LHCN-M2 (cell line): ENCODE data around the gene PSORS1C1. TPM values are rescaled to one million over a fixed set of nuclear protein-coding genes. Genes with fewer than 3 reads are reported as not detected.
A peak's percentile ranks its signal among the peaks of the same experiment; 100 is the strongest.

Experiments
- DNase-seq: peaks from one replicate; pipeline ENCODE4 v3.0.0-alpha.2; 2012; ENCODE audit warnings: low read depth
- total RNA-seq: library from RNA; depleted of rRNA; stranded (reverse); fragments of >200 nt; gene quantifications from 2 replicates; pipeline ENCODE4 v1.2.3, GENCODE V29; 2014

PSORS1C1 gene
- total RNA-seq, 1 experiment from 2014 or later, result 0.69 TPM

- no peak for DNase-seq
Measured at GRCh38 chr6:31094389-31094881, 20.2 kb upstream of the PSORS1C1 start.

DNA sequence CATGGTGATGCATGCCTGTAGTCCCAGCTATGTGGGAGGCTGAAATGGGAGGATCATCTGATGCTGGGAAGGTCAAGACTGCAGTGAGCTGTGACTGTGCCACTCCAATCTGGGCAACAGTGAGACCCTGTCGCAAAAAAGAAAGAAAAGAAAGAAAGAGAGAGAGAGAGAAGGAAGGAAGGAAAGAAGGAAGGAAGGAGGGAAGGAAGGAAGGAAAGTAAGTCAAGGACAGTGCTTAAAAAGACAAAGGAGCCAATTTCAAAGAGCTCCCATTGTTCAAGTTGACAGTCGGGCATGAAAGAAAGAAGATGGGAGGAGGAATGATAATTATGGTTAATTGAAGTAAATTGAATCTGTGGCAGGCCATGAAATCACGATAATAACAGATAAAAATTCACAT, 18.4 kb upstream of the PSORS1C1 start:
- DNase-seq, result no peak

- no peak for DNase-seq
Measured at GRCh38 chr6:31096656-31097055, 17.9 kb upstream of the PSORS1C1 start.

GRCh38 chr6:31098449-31098938, 16.1 kb upstream of the PSORS1C1 start:
- peak; percentile 23 for DNase-seq

- no peak for DNase-seq
Measured at GRCh38 chr6:31103136-31103535, 11.5 kb upstream of the PSORS1C1 start.

DNA sequence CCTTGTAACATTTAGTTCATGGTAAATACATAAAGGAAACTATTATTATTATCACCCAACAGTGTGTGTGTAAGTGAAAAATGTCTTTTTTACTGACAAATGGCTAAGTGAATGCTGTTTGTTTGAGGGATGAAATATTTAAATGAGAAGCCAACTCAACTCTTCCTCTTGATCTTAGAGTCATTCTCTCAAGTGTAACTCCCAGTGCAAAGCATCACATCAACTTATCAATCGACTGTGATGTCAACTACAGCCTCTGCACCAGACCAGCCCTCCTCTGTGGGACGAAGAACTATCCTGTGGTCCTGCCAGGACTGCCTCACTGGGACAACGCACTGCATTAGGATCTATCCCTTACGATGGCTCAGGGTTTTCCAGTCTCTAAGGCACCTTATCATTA, 7.5 kb upstream of the PSORS1C1 start:
- DNase-seq, result no peak

DNA sequence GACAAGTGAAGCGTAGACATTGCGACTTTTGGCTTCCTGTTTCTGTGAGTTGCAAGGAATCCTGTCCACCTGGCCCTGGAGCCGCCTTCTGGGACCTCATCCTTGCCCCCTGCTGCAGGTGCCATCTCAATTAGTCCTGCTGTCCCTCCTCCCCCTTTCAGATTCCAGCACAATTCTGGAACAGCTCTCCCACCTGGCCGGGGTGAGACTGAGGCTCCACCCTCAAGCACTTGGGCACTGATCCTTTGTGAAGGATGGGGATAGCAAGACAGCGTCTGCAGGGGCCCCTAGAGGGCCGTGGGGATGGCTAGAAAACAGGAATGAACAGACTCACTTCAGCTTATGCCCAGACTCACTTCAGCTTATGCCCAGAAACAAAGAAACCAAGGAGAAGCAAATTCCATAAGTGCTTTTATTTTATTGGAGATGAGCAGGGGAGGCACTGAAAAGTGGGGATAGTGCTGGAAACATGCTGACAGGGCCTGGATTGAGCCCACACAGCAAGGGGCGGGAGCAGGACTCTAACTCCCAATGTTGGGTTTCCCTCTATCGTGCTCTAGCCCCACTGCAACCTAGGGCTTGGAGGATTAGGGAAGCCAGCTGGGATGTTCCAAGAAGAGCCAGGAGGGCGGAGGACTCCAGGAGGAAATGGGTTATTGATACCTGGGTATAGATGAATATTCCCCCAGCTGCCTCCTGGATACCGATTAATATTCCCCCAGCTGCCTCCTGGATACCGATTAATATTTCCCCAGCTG, 3.6 kb upstream of the PSORS1C1 start:
- no peak for DNase-seq

DNA sequence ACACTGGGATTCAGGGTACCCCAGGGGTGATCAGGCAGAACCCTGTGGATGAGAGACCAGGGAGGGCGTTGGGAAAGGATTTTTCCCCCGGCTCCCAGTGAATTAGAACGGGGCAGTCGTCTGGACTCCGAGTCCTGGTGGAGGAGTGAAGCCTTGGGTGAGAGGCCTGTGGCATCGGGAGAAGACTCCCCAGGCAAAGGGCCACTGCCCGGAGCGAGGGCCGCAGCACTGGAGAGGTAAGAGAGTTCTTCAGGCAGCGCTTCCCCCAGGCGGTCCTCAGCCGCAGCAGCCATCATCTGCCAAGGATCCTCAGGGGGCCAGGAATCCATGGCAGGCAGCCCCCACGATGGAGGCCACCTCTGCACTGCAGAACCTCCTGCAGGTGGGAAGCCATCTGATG, 2.9 kb upstream of the PSORS1C1 start:
- no peak for DNase-seq

DNA sequence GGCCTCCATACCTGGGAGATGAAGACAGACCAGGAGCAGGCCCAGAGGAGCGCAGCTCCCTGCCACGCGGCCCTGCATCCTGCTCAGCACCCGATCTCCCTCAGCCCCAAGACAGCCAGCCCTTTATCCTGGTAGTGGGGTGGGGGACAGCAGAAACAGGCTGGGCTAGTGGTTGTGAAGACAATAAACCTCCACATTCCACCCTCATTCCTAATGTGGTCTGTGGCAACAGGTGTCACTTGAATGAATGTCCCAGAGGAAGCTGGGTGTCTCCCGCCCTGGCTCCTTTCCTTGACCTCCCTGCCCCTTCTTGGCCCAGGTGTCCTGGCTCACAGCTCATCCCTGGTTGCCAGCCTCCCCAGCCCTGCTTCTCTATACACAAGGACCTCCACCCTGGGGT, 2.1 kb upstream of the PSORS1C1 start, which contains the start of gene C6orf15:
Gene C6orf15, minus strand, starts transcription at position 98 of the 400 bp plus-strand sequence. Its CDS starts 20 bp downstream, at position 78.
- peak; percentile 45 for DNase-seq

- peak; percentile 21 for DNase-seq
Measured at GRCh38 chr6:31113861-31114540, 599 bp upstream of the PSORS1C1 start.

GRCh38 chr6:31114970-31115849, 610 bp downstream of the PSORS1C1 start:
- peak; percentile 50 for DNase-seq

DNA sequence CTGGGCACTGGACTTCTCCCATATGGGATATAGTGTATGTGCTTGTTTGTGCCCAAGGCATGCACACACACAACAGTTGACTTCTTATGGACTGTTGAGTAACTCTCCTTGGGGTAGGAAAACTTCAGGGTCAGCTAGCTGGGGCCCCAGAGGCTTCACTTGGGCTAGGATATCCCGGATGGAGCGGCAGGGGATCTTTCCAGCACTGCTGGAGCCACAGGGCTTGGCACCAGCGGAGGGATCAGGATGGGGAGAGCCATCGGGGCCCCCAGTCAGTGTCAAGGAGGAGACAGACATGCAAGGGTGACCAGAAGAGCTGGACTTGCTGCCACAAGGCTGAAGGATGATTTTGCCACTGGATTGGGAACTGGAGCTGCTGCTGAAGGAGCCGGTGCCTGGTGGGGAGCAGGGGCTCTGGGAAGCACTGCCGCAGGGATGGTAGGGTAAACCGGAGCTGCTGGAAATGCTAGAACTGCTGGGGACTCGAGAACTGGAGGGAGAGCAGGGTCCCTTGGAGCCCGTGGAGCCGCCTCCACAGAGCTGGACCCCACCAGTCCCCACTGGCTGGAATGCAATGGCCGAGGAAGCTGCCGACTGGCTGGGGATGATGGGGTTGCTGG, 1.5 kb downstream of the PSORS1C1 start:
- DNase-seq, result no peak

- no peak for DNase-seq
Measured at GRCh38 chr6:31116661-31117385, 2.2 kb downstream of the PSORS1C1 start.

DNA sequence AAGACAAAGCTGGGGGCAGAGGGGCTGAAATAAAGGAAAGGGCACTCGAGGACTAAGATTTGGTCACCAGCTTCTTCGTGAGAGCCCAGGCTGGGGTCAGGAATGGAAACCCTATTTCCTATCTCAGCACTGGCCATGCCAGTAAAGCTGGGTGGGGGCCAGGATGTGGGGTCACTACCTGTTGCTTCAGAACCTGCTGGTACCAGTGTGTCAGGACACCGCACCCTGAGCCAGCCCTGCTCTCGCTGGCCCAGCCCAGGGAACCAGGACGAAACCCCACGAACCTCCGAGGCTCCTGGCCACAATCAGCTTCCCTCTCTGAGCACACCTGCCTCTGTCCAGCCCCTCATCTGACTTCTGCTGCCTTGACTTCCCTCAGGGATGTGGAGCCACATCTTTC, 3.6 kb downstream of the PSORS1C1 start:
- no peak for DNase-seq

DNA sequence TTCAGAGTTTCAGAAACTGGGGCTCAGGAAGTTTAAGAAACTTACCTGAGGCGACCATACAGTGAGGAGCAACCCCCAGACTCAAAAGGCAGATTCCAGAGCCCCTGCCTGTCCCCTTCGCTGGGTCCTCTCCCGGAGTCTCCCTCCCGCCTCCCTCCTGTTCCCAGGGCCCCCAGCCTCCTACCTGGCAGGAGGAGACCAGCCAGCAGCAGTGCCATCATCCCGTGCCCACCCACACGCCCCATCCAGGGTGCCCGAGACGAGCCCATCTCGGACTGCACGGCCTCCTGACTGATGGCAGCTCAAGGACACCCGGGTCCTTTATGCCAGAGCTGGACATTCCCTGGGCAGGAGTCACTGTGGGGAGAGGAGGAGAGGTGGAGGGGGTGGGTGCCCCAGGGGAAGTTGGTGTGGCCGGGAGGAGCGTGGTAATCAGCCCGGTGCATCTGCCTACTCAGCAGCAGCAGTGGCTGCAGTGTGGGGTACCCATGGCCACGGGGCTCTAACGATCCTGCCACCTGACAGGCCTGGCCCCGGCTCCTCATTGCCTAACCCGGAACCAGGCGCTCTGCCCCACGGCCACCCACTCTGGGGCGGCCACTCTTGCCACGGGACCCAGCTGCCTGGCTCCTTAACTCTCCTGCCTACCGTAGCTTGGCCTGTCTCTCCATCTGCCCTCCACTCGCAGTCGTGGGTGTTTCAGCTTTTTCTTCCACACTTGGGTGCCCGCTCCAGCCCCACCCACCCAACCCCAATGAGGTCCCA, 5.7 kb downstream of the PSORS1C1 start, which contains the start of gene CDSN:
Gene CDSN, minus strand, starts transcription at position 296 of the 765 bp plus-strand sequence. Its CDS starts 27 bp downstream, at position 269.
- no peak for DNase-seq

- DNase-seq, result no peak
Measured at GRCh38 chr6:31121131-31121790, 6.7 kb downstream of the PSORS1C1 start.

- DNase-seq, result peak; percentile 83
Measured at GRCh38 chr6:31122791-31123706, 8.4 kb downstream of the PSORS1C1 start.

DNA sequence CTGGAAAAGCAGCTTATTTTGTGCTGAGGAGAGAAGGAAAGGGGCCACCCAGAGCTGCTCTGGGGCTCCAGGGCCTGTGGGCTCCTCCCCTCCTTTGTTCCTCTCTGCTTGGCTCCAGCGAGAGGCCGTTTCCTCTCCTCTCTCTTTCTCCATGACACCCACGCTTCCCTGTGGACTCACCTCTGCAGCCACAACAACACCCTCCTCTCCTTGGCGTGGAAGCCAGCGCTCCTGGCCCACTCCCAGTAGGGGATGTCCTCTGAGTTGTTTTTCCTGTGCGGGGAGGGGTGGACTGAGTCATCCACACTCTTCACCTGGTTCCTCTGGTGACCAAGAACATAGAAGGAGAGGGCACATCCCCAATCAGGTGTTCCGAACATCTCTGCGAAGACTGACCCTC, 10.6 kb downstream of the PSORS1C1 start:
- no peak for DNase-seq
